Measurements from ENCODE around the gene KIAA1958.

- no peak for TF ChIP-seq CTCF (conservative IDR thresholded peaks at IDR 0.05; ENCODE audit: low read depth, low read length)
- TF ChIP-seq EZH2 (IDR thresholded peaks at IDR 0.05; ENCODE audit: borderline replicate concordance, low read depth, low read length, poor library complexity, severe bottlenecking): no peak
These were observed 144.9 kb downstream of the KIAA1958 start for GRCh38 chr9:112631313-112632070.
